MCF 10A (cell line): Measurements from ENCODE around the gene PCDH20. TPM values are rescaled to one million over a fixed set of nuclear protein-coding genes. Genes with fewer than 3 reads are reported as not detected.

ENCODE experiments used
- Bru-seq: library from RNA; stranded (reverse); fragments of 400-500 nt; gene quantifications from one replicate; lab custom pipeline; 2021; lab: Mats Ljungman, UMichigan
- BruChase-seq, 2 experiments: library from RNA; stranded (reverse); fragments of 400-500 nt; gene quantifications; one replicate each; lab custom pipeline; 2021; lab: Mats Ljungman, UMichigan
- BruUV-seq: library from RNA; stranded (reverse); fragments of 400-500 nt; replicated peaks from 2 replicates; lab custom pipeline; 2021; lab: Mats Ljungman, UMichigan
- CTCF ChIA-PET: fragments of 300-600 bp; sonication (Branson Sonifier 250); formaldehyde crosslinking; extraction: SDS; loops from one replicate; lab custom pipeline; 2021; ENCODE audit warnings: antibody characterized with exemption, inconsistent platforms; lab: Yijun Ruan, JAX
- POLR2A ChIA-PET: fragments of 300-600, 350-650 bp; sonication (Branson Sonifier 250); formaldehyde crosslinking; extraction: SDS; loops from one replicate; lab custom pipeline; 2020; ENCODE audit warnings: antibody characterized with exemption, inconsistent platforms; lab: Yijun Ruan, JAX
- DNase-seq: peaks from one replicate; pipeline ENCODE4 v3.0.0-alpha.2; 2018; ENCODE audit not compliant: unreplicated experiment
- H3K27ac Mint-ChIP-seq: one replicate; pipeline ENCODE4 v1.8.0; 2022; ENCODE audit warnings: mild to moderate bottlenecking, low read depth, mixed read lengths; ENCODE audit not compliant: unreplicated experiment
- H3K27me3 Mint-ChIP-seq: one replicate; pipeline ENCODE4 v1.8.0; 2022; ENCODE audit warnings: mixed read lengths; ENCODE audit not compliant: insufficient read depth, unreplicated experiment
- H3K36me3 Mint-ChIP-seq: one replicate; pipeline ENCODE4 v1.8.0; 2022; ENCODE audit warnings: mild to moderate bottlenecking, moderate library complexity, mixed read lengths; ENCODE audit not compliant: insufficient read depth, unreplicated experiment
- H3K4me1 Mint-ChIP-seq: one replicate; pipeline ENCODE4 v1.8.0; 2022; ENCODE audit warnings: mixed read lengths; ENCODE audit not compliant: insufficient read depth, unreplicated experiment
- H3K4me3 Mint-ChIP-seq: one replicate; pipeline ENCODE4 v1.8.0; 2022; ENCODE audit warnings: mild to moderate bottlenecking, moderate library complexity, mixed read lengths; ENCODE audit not compliant: unreplicated experiment
- H3K9me3 Mint-ChIP-seq: one replicate; pipeline ENCODE4 v1.8.0; 2022; ENCODE audit warnings: mixed read lengths; ENCODE audit not compliant: unreplicated experiment
- CTCF ChIP-seq: fragments of 200-600 bp; IDR thresholded peaks from one replicate; pipeline ENCODE4 v1.8.0; 2022; ENCODE audit warnings: antibody characterized with exemption, mild to moderate bottlenecking; ENCODE audit not compliant: unreplicated experiment
- intact Hi-C: fragments of 100-400 bp; cut with micrococcal nuclease; formaldehyde crosslinking; loops from 2 replicates; pipeline ENCODE4 v1.14.1; 2022
- long read RNA-seq: library from polyadenylated mRNA; stranded (forward); transcript quantifications from one replicate; pipeline ENCODE4 v2.0.0, GENCODE V29; 2022
- total RNA-seq: library from RNA; stranded (reverse); gene quantifications from 2 replicates; pipeline ENCODE4 v1.2.3, GENCODE V29; 2022

The PCDH20 gene
- total RNA-seq (not detected in 2 replicates), Bru-seq, nascent RNA (not detected), BruChase-seq, experiment 1, labeled RNA remaining after a 6-hour chase (not detected), BruChase-seq, experiment 2, labeled RNA remaining after a 2-hour chase (not detected)
- long read RNA-seq, result 0 reads

GRCh38 chr13:61415749-61416148 lies at the start of gene PCDH20:
Gene PCDH20, minus strand, starts transcription at chr13:61415849. Its CDS starts 691 bp downstream, at chr13:61415158.
- no TSS peak for BruUV-seq
- POLR2A ChIA-PET, result no interaction called here
- Mint-ChIP-seq H3K36me3 (no peaks in the 10 kb centered on the region), H3K4me3 (peak within 1 kb of the TSS; percentile 55), H3K27ac (no peak within 1 kb of the TSS), H3K9me3 (no peaks in the 10 kb centered on the region), H3K4me1 (peaks cover 9% of the 10 kb centered on the region), H3K27me3 (peaks cover 43% of the 10 kb centered on the region)
- TF ChIP-seq CTCF, result no peak
- DNase-seq, result no peak
- intact Hi-C loops, result loop anchor here (10.0 kb wide), 1 partner anchor 971 kb away; no protein-coding TSS in a partner anchor
- CTCF ChIA-PET, result interaction anchor here (0.6 to 0.9 kb wide), 2 partner anchors 761 to 967 kb away, joined by 3 read pairs; no protein-coding TSS in a partner anchor

- CTCF ChIA-PET, result interaction anchor here (0.6 kb wide), 1 partner anchor 1194 kb away, joined by 4 read pairs; no protein-coding TSS in a partner anchor
- no peak for TF ChIP-seq CTCF
- H3K4me3 Mint-ChIP-seq, result no peak overlapping the region
- no peaks in the 10 kb centered on the region for H3K9me3 Mint-ChIP-seq
- DNase-seq, result no peak
- no peaks in the 10 kb centered on the region for H3K4me1 Mint-ChIP-seq
- H3K36me3 Mint-ChIP-seq, result no peaks in the 10 kb centered on the region
- POLR2A ChIA-PET, result no interaction called here
- intact Hi-C loops, result no loop called here
- H3K27me3 Mint-ChIP-seq, result no peaks in the 10 kb centered on the region
- no peak overlapping the region for H3K27ac Mint-ChIP-seq
- BruUV-seq, result no TSS peak
These were observed 47.4 kb upstream of the PCDH20 start for GRCh38 chr13:61463024-61463423.

GRCh38 chr13:61453121-61453520 lies 37.5 kb upstream of the PCDH20 start:
- Mint-ChIP-seq H3K27ac (no peak overlapping the region), H3K36me3 (no peaks in the 10 kb centered on the region), H3K9me3 (peaks cover 24% of the 10 kb centered on the region), H3K27me3 (no peaks in the 10 kb centered on the region), H3K4me3 (no peak overlapping the region), H3K4me1 (no peaks in the 10 kb centered on the region)
- no peak for TF ChIP-seq CTCF
- ChIA-PET CTCF (no interaction called here), POLR2A (no interaction called here)
- no peak for DNase-seq
- no TSS peak for BruUV-seq
- intact Hi-C loops, result no loop called here

GRCh38 chr13:61432029-61432428 lies 16.4 kb upstream of the PCDH20 start:
- BruUV-seq, result no TSS peak
- ChIA-PET POLR2A (no interaction called here), CTCF (no interaction called here)
- no peak for DNase-seq
- H3K9me3 Mint-ChIP-seq, result peaks cover 8% of the 10 kb centered on the region
- H3K4me1 Mint-ChIP-seq, result no peaks in the 10 kb centered on the region
- TF ChIP-seq CTCF, result no peak
- no peak overlapping the region for H3K4me3 Mint-ChIP-seq
- no peaks in the 10 kb centered on the region for H3K36me3 Mint-ChIP-seq
- H3K27ac Mint-ChIP-seq, result no peak overlapping the region
- peaks cover 47% of the 10 kb centered on the region for H3K27me3 Mint-ChIP-seq
- intact Hi-C loops, result no loop called here
